WTC11 (cell line): ENCODE measurements around the gene CACUL1. TPM values are rescaled to one million over a fixed set of nuclear protein-coding genes. Genes with fewer than 3 reads are reported as not detected.

ENCODE experiments used
- GABPB1 ChIP-seq: sonication (generic); formaldehyde crosslinking; IDR thresholded peaks from 2 replicates; pipeline ENCODE4 v1.8.1; 2023; ENCODE audit warnings: mild to moderate bottlenecking, missing genetic modification reagents
- GRHL2 ChIP-seq: fragments of 250-450 bp; sonication (Bioruptor Pico); IDR thresholded peaks from 2 replicates; pipeline ENCODE4 v1.8.0; 2022; ENCODE audit warnings: mild to moderate bottlenecking, moderate library complexity; ENCODE audit not compliant: insufficient replicate concordance, severe bottlenecking
- JUN ChIP-seq: sonication (generic); formaldehyde crosslinking; IDR thresholded peaks from 2 replicates; pipeline ENCODE4 v1.8.0; 2023; ENCODE audit warnings: mild to moderate bottlenecking, missing genetic modification reagents
- NR2C2 ChIP-seq: sonication (generic); formaldehyde crosslinking; IDR thresholded peaks from 2 replicates; pipeline ENCODE4 v1.8.0; 2022; ENCODE audit warnings: mild to moderate bottlenecking, missing genetic modification reagents
- NR3C1 ChIP-seq: sonication (generic); formaldehyde crosslinking; conservative IDR thresholded peaks from 2 replicates; pipeline ENCODE4 v1.8.1; 2023; ENCODE audit warnings: low read depth, mild to moderate bottlenecking, missing genetic modification reagents
- TEAD1 ChIP-seq: sonication (generic); formaldehyde crosslinking; IDR thresholded peaks from 2 replicates; pipeline ENCODE4 v1.8.0; 2022; ENCODE audit warnings: mild to moderate bottlenecking, missing genetic modification reagents
- ZBTB21 ChIP-seq: sonication (generic); formaldehyde crosslinking; IDR thresholded peaks from 2 replicates; pipeline ENCODE4 v1.8.1; 2023; ENCODE audit warnings: mild to moderate bottlenecking, missing genetic modification reagents, borderline replicate concordance
- ZNF121 ChIP-seq: sonication (generic); formaldehyde crosslinking; IDR thresholded peaks from 2 replicates; pipeline ENCODE4 v1.8.0; 2023; ENCODE audit warnings: missing genetic modification reagents
- ZNF138 ChIP-seq: sonication (generic); formaldehyde crosslinking; conservative IDR thresholded peaks from 2 replicates; pipeline ENCODE4 v1.8.1; 2022; ENCODE audit warnings: mild to moderate bottlenecking, moderate library complexity, missing genetic modification reagents
- ZNF219 ChIP-seq: sonication (generic); formaldehyde crosslinking; IDR thresholded peaks from 2 replicates; pipeline ENCODE4 v1.8.0; 2023; ENCODE audit warnings: missing genetic modification reagents, mild to moderate bottlenecking, borderline replicate concordance
- ZNF317 ChIP-seq: sonication (generic); formaldehyde crosslinking; IDR thresholded peaks from 2 replicates; pipeline ENCODE4 v1.8.1; 2023; ENCODE audit warnings: low read depth, mild to moderate bottlenecking, moderate library complexity, missing genetic modification reagents, borderline replicate concordance
- total RNA-seq: library from RNA; stranded (reverse); gene quantifications from 3 replicates; pipeline ENCODE4 v1.2.3, GENCODE V29; 2021
- TF ChIP-seq, protein P1 (sequence below): sonication (generic); formaldehyde crosslinking; IDR thresholded peaks from 2 replicates; pipeline ENCODE4 v1.8.1; 2023; ENCODE audit warnings: mild to moderate bottlenecking, missing genetic modification reagents, borderline replicate concordance
- TF ChIP-seq, protein P2 (sequence below): sonication (generic); formaldehyde crosslinking; IDR thresholded peaks from 2 replicates; pipeline ENCODE4 v1.8.1; 2023; ENCODE audit warnings: mild to moderate bottlenecking, missing genetic modification reagents, moderate library complexity
- TF ChIP-seq, protein P3 (sequence below): fragments of 250-450 bp; sonication (Bioruptor Pico); IDR thresholded peaks from 2 replicates; pipeline ENCODE4 v1.9.0; 2021; ENCODE audit warnings: mild to moderate bottlenecking
- TF ChIP-seq, protein P4 (sequence below): sonication (generic); formaldehyde crosslinking; IDR thresholded peaks from 2 replicates; pipeline ENCODE4 v1.8.1; 2023; ENCODE audit warnings: mild to moderate bottlenecking, missing genetic modification reagents
- TF ChIP-seq, protein P5 (sequence below): sonication (generic); formaldehyde crosslinking; IDR thresholded peaks from 2 replicates; pipeline ENCODE4 v1.8.1; 2023; ENCODE audit warnings: mild to moderate bottlenecking, missing genetic modification reagents, moderate library complexity
- TF ChIP-seq, protein P6 (sequence below): sonication (generic); formaldehyde crosslinking; IDR thresholded peaks from 2 replicates; pipeline ENCODE4 v1.8.0; 2022; ENCODE audit warnings: mild to moderate bottlenecking, missing genetic modification reagents
- TF ChIP-seq, protein P7 (sequence below): sonication (generic); formaldehyde crosslinking; IDR thresholded peaks from 2 replicates; pipeline ENCODE4 v1.8.0; 2023; ENCODE audit warnings: missing genetic modification reagents, mild to moderate bottlenecking, borderline replicate concordance
- TF ChIP-seq, protein P8 (sequence below): sonication (generic); formaldehyde crosslinking; conservative IDR thresholded peaks from 2 replicates; pipeline ENCODE4 v1.8.1; 2022; ENCODE audit warnings: mild to moderate bottlenecking, missing genetic modification reagents

Gene CACUL1
- total RNA-seq, 1 experiment from 2014 or later = 41.5 TPM

DNA sequence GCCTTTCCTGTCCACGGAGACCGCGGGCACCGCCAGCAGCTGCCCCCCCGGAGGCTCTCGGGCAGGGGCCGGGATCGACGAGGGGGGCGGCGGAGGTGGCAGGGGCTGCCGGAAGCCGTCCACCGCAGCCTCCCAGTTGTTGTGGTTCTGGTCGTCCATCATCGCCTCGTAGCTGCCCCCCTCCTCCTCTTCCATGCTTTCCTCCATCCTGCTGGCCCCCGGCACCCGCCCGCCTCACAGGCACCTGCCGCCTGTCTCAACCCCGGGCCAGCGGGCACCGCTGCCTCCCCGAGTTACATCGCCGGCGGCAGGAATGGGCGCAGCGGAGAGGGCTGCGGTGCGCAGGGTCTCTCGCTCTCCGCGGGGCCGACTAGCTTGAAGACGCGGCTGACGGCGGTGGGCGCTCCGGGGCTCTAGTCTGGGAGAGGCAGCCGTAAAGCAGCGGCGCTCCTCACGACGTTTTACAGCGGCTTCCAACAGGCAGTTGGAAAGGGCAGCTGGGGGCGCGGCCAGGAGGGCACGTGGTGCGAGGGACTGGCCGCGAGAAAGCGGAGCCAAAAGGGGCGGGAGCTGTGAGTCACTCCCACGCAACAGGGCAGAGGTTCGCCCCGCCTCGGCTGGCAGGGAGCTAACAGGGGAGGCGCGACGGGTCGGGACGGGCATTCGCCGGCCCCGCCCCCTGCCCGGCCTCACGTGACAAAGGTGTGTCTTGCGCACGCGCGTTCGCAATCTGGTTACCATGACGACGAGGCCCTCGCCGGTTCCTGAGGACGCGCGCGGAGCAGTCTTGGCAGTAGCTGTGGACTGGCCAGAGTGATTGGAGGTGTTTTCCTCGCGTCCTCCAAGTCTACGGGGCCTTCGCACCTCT is at the start of gene CACUL1 (continued):
- TF ChIP-seq, protein P1, sequence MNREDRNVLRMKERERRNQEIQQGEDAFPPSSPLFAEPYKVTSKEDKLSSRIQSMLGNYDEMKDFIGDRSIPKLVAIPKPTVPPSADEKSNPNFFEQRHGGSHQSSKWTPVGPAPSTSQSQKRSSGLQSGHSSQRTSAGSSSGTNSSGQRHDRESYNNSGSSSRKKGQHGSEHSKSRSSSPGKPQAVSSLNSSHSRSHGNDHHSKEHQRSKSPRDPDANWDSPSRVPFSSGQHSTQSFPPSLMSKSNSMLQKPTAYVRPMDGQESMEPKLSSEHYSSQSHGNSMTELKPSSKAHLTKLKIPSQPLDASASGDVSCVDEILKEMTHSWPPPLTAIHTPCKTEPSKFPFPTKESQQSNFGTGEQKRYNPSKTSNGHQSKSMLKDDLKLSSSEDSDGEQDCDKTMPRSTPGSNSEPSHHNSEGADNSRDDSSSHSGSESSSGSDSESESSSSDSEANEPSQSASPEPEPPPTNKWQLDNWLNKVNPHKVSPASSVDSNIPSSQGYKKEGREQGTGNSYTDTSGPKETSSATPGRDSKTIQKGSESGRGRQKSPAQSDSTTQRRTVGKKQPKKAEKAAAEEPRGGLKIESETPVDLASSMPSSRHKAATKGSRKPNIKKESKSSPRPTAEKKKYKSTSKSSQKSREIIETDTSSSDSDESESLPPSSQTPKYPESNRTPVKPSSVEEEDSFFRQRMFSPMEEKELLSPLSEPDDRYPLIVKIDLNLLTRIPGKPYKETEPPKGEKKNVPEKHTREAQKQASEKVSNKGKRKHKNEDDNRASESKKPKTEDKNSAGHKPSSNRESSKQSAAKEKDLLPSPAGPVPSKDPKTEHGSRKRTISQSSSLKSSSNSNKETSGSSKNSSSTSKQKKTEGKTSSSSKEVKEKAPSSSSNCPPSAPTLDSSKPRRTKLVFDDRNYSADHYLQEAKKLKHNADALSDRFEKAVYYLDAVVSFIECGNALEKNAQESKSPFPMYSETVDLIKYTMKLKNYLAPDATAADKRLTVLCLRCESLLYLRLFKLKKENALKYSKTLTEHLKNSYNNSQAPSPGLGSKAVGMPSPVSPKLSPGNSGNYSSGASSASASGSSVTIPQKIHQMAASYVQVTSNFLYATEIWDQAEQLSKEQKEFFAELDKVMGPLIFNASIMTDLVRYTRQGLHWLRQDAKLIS (CRISPR knock-in tag) = peak; percentile 63; the same call in 1 of the 2 replicates
- no peak for TF ChIP-seq JUN (CRISPR knock-in tag)
- TF ChIP-seq, protein P2, sequence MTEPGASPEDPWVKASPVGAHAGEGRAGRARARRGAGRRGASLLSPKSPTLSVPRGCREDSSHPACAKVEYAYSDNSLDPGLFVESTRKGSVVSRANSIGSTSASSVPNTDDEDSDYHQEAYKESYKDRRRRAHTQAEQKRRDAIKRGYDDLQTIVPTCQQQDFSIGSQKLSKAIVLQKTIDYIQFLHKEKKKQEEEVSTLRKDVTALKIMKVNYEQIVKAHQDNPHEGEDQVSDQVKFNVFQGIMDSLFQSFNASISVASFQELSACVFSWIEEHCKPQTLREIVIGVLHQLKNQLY (CRISPR knock-in tag) = no peak
- TF ChIP-seq ZNF138 (CRISPR knock-in tag) = 0 out of 2 replicates have a peak, but pooled peaks have one; percentile 53
- no peak for TF ChIP-seq NR2C2 (CRISPR knock-in tag)
- TF ChIP-seq ZNF317 (CRISPR knock-in tag) = no peak
- TF ChIP-seq, protein P3, sequence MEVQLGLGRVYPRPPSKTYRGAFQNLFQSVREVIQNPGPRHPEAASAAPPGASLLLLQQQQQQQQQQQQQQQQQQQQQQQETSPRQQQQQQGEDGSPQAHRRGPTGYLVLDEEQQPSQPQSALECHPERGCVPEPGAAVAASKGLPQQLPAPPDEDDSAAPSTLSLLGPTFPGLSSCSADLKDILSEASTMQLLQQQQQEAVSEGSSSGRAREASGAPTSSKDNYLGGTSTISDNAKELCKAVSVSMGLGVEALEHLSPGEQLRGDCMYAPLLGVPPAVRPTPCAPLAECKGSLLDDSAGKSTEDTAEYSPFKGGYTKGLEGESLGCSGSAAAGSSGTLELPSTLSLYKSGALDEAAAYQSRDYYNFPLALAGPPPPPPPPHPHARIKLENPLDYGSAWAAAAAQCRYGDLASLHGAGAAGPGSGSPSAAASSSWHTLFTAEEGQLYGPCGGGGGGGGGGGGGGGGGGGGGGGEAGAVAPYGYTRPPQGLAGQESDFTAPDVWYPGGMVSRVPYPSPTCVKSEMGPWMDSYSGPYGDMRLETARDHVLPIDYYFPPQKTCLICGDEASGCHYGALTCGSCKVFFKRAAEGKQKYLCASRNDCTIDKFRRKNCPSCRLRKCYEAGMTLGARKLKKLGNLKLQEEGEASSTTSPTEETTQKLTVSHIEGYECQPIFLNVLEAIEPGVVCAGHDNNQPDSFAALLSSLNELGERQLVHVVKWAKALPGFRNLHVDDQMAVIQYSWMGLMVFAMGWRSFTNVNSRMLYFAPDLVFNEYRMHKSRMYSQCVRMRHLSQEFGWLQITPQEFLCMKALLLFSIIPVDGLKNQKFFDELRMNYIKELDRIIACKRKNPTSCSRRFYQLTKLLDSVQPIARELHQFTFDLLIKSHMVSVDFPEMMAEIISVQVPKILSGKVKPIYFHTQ (CRISPR knock-in tag) = no peak
- TF ChIP-seq, protein P4, sequence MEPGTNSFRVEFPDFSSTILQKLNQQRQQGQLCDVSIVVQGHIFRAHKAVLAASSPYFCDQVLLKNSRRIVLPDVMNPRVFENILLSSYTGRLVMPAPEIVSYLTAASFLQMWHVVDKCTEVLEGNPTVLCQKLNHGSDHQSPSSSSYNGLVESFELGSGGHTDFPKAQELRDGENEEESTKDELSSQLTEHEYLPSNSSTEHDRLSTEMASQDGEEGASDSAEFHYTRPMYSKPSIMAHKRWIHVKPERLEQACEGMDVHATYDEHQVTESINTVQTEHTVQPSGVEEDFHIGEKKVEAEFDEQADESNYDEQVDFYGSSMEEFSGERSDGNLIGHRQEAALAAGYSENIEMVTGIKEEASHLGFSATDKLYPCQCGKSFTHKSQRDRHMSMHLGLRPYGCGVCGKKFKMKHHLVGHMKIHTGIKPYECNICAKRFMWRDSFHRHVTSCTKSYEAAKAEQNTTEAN (CRISPR knock-in tag) = no peak
- 0 out of 2 replicates have a peak, but pooled peaks have one; percentile 57 for TF ChIP-seq TEAD1 (CRISPR knock-in tag)
- TF ChIP-seq, protein P5, sequence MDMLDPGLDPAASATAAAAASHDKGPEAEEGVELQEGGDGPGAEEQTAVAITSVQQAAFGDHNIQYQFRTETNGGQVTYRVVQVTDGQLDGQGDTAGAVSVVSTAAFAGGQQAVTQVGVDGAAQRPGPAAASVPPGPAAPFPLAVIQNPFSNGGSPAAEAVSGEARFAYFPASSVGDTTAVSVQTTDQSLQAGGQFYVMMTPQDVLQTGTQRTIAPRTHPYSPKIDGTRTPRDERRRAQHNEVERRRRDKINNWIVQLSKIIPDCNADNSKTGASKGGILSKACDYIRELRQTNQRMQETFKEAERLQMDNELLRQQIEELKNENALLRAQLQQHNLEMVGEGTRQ (CRISPR knock-in tag) = peak; percentile 99
- TF ChIP-seq, protein P6, sequence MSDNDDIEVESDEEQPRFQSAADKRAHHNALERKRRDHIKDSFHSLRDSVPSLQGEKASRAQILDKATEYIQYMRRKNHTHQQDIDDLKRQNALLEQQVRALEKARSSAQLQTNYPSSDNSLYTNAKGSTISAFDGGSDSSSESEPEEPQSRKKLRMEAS (CRISPR knock-in tag) = peak; percentile 67
- no peak for TF ChIP-seq ZNF121 (CRISPR knock-in tag)
- TF ChIP-seq, protein P7, sequence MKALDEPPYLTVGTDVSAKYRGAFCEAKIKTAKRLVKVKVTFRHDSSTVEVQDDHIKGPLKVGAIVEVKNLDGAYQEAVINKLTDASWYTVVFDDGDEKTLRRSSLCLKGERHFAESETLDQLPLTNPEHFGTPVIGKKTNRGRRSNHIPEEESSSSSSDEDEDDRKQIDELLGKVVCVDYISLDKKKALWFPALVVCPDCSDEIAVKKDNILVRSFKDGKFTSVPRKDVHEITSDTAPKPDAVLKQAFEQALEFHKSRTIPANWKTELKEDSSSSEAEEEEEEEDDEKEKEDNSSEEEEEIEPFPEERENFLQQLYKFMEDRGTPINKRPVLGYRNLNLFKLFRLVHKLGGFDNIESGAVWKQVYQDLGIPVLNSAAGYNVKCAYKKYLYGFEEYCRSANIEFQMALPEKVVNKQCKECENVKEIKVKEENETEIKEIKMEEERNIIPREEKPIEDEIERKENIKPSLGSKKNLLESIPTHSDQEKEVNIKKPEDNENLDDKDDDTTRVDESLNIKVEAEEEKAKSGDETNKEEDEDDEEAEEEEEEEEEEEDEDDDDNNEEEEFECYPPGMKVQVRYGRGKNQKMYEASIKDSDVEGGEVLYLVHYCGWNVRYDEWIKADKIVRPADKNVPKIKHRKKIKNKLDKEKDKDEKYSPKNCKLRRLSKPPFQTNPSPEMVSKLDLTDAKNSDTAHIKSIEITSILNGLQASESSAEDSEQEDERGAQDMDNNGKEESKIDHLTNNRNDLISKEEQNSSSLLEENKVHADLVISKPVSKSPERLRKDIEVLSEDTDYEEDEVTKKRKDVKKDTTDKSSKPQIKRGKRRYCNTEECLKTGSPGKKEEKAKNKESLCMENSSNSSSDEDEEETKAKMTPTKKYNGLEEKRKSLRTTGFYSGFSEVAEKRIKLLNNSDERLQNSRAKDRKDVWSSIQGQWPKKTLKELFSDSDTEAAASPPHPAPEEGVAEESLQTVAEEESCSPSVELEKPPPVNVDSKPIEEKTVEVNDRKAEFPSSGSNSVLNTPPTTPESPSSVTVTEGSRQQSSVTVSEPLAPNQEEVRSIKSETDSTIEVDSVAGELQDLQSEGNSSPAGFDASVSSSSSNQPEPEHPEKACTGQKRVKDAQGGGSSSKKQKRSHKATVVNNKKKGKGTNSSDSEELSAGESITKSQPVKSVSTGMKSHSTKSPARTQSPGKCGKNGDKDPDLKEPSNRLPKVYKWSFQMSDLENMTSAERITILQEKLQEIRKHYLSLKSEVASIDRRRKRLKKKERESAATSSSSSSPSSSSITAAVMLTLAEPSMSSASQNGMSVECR (CRISPR knock-in tag) = no peak
- TF ChIP-seq GABPB1 (CRISPR knock-in tag) = 0 out of 2 replicates have a peak, but pooled peaks have one; percentile 51
- TF ChIP-seq ZBTB21 (CRISPR knock-in tag) = peak; percentile 80; the same call in 1 of the 2 replicates
- no peak for TF ChIP-seq ZNF219 (CRISPR knock-in tag)
- no peak for TF ChIP-seq NR3C1 (CRISPR knock-in tag)
- no peak for TF ChIP-seq GRHL2
- TF ChIP-seq, protein P8, sequence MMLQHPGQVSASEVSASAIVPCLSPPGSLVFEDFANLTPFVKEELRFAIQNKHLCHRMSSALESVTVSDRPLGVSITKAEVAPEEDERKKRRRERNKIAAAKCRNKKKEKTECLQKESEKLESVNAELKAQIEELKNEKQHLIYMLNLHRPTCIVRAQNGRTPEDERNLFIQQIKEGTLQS = no peak
